H1 (cell line): ENCODE measurements around the gene SEPTIN7. TPM values are rescaled to one million over a fixed set of nuclear protein-coding genes. Genes with fewer than 3 reads are reported as not detected.

Experiments used
- CTCF ChIA-PET: fragments of 300-600 bp; sonication (Branson Sonifier 250); formaldehyde crosslinking; loops from one replicate; lab custom pipeline; 2021; ENCODE audit not compliant: partially characterized antibody; lab: Charles Lee
- POLR2A ChIA-PET: fragments of 300-600 bp; sonication (Branson Sonifier 250); formaldehyde crosslinking; loops from one replicate; lab custom pipeline; 2021; ENCODE audit warnings: inconsistent platforms; ENCODE audit not compliant: partially characterized antibody; lab: Charles Lee
- DNase-seq, 2 experiments: peaks; one replicate each; pipeline versions ENCODE4 v3.0.0 to v3.0.0-alpha.2; 2010 to 2022; ENCODE audit warnings: low spot score in 2 of 2, low read depth in 1 of 2, mixed read lengths in 1 of 2
- FAIRE-seq: peaks from 2 replicates; lab custom pipeline; 2011; peaks lifted over from hg19 to GRCh38; lab: Jason Lieb, UNC
- H2AFZ ChIP-seq: 2 replicates; pipeline ENCODE4 v1.8.1; 2012; ENCODE audit warnings: low read length, inconsistent platforms
- H2AK5ac ChIP-seq: 2 replicates; pipeline ENCODE4 v1.6.1; 2013; ENCODE audit warnings: low read depth, low read length
- H2BK120ac ChIP-seq: replicated peaks from 2 replicates; pipeline ENCODE3; 2013; ENCODE audit warnings: low read depth, low read length, inconsistent platforms
- H2BK12ac ChIP-seq: 2 replicates; pipeline ENCODE4 v1.6.1; 2013; ENCODE audit warnings: low read depth, low read length
- H2BK15ac ChIP-seq: 2 replicates; pipeline ENCODE4 v1.6.1; 2013; ENCODE audit warnings: low read length
- H2BK20ac ChIP-seq: 2 replicates; pipeline ENCODE4 v1.6.1; 2013; ENCODE audit warnings: low read length
- H2BK5ac ChIP-seq: 2 replicates; pipeline ENCODE4 v1.6.1; 2013; ENCODE audit warnings: low read depth, low read length
- H3K14ac ChIP-seq: 2 replicates; pipeline ENCODE4 v1.6.1; 2013; ENCODE audit warnings: inconsistent platforms; ENCODE audit not compliant: insufficient read length
- H3K18ac ChIP-seq: 2 replicates; pipeline ENCODE4 v1.6.1; 2013; ENCODE audit warnings: low read length; ENCODE audit errors: extremely low read depth
- H3K23ac ChIP-seq: 2 replicates; pipeline ENCODE4 v1.6.1; 2013; ENCODE audit warnings: inconsistent platforms; ENCODE audit not compliant: insufficient read length
- H3K23me2 ChIP-seq: 2 replicates; pipeline ENCODE4 v1.6.1; 2013; ENCODE audit warnings: low read depth, low read length
- H3K27ac ChIP-seq: 2 replicates; pipeline ENCODE4 v1.6.1; 2011; ENCODE audit warnings: low read depth, low read length, inconsistent platforms
- H3K27me3 ChIP-seq, 4 experiments: replicated peaks in 1 of 4; 1 replicate in 1 of 4; 2 replicates in 3 of 4; pipeline versions ENCODE4 v1.6.1 to v1.8.1; 2011 to 2013; ENCODE audit warnings: low read length in 3 of 4, mild to moderate bottlenecking in 3 of 4, inconsistent platforms in 2 of 4, mixed read lengths in 2 of 4, moderate library complexity in 1 of 4; ENCODE audit not compliant: control insufficient read depth in 3 of 4, insufficient read depth in 3 of 4; ENCODE audit errors: extremely low read depth in 1 of 4
- H3K36me3 ChIP-seq, 4 experiments: 2 replicates each; pipeline versions ENCODE4 v1.6.1 to v1.8.1; 2011 to 2013; ENCODE audit warnings: mild to moderate bottlenecking in 4 of 4, low read length in 3 of 4, moderate library complexity in 2 of 4, control low read depth in 1 of 4, inconsistent platforms in 1 of 4; ENCODE audit not compliant: insufficient read depth in 4 of 4, control insufficient read depth in 2 of 4
- H3K4ac ChIP-seq: replicated peaks from 2 replicates; pipeline ENCODE3; 2013; ENCODE audit warnings: low read length, low read depth, mixed read lengths, inconsistent platforms; ENCODE audit not compliant: insufficient read length
- H3K4me1 ChIP-seq, 4 experiments: replicated peaks in 1 of 4; 1 replicate in 1 of 4; 2 replicates in 3 of 4; pipeline versions ENCODE4 v1.6.1 to v1.8.1; 2011 to 2013; ENCODE audit warnings: low read length in 3 of 4, inconsistent platforms in 2 of 4, mixed read lengths in 1 of 4; ENCODE audit not compliant: insufficient read depth in 4 of 4, control insufficient read depth in 3 of 4
- H3K4me2 ChIP-seq, 2 experiments: 2 replicates each; pipeline versions ENCODE4 v1.6.1 to v1.8.1; 2011 to 2013; ENCODE audit warnings: low read depth in 2 of 2, low read length in 2 of 2, control low read depth in 1 of 2, inconsistent platforms in 1 of 2, mild to moderate bottlenecking in 1 of 2; ENCODE audit not compliant: insufficient read depth in 1 of 2
- H3K4me3 ChIP-seq, 4 experiments: fragments of 200-600, 300-600 bp in 1 of 4; sonication (generic), shearing (Covaris generic), sonication (Bioruptor Twin) in 1 of 4; 2 replicates each; pipeline versions ENCODE4 v1.5.1 to v1.8.1; 2011 to 2016; ENCODE audit warnings: low read length in 4 of 4, low read depth in 3 of 4, control low read depth in 2 of 4, inconsistent platforms in 2 of 4, mild to moderate bottlenecking in 2 of 4, mixed read lengths in 1 of 4, moderate library complexity in 1 of 4; ENCODE audit not compliant: insufficient read depth in 2 of 4; ENCODE audit errors: extremely low read depth in 1 of 4
- H3K56ac ChIP-seq: replicated peaks from 2 replicates; pipeline ENCODE3; 2013; ENCODE audit warnings: low read depth, mild to moderate bottlenecking, mixed read lengths, low read length, inconsistent platforms; ENCODE audit not compliant: insufficient read length
- H3K79me1 ChIP-seq: 2 replicates; pipeline ENCODE4 v1.6.1; 2013; ENCODE audit warnings: low read depth, low read length, control low read depth
- H3K79me2 ChIP-seq, 2 experiments: 2 replicates each; pipeline versions ENCODE4 v1.6.1 to v1.8.1; 2012 to 2013; ENCODE audit warnings: low read length in 2 of 2, mild to moderate bottlenecking in 2 of 2, inconsistent platforms in 1 of 2; ENCODE audit not compliant: insufficient read depth in 2 of 2, control insufficient read depth in 1 of 2
- H3K9ac ChIP-seq, 4 experiments: replicated peaks in 1 of 4; 1 replicate in 1 of 4; 2 replicates in 3 of 4; pipeline versions ENCODE4 v1.6.1 to v1.8.1; 2011 to 2013; ENCODE audit warnings: low read depth in 3 of 4, low read length in 3 of 4, control low read depth in 2 of 4, mild to moderate bottlenecking in 2 of 4, moderate library complexity in 2 of 4, inconsistent platforms in 1 of 4; ENCODE audit errors: extremely low read depth in 1 of 4
- H3K9me3 ChIP-seq, 2 experiments: 2 replicates each; pipeline versions ENCODE4 v1.6.1 to v1.8.1; 2012 to 2013; ENCODE audit warnings: mild to moderate bottlenecking in 2 of 2, moderate library complexity in 2 of 2, control low read depth in 1 of 2, inconsistent platforms in 1 of 2, low read depth in 1 of 2, low read length in 1 of 2, mixed read lengths in 1 of 2; ENCODE audit not compliant: insufficient read depth in 2 of 2
- H4K20me1 ChIP-seq, 2 experiments: replicated peaks in 1 of 2; 2 replicates each; pipeline versions ENCODE3 to v1.8.1; 2011 to 2013; ENCODE audit warnings: inconsistent platforms in 2 of 2, low read length in 2 of 2, mild to moderate bottlenecking in 1 of 2; ENCODE audit not compliant: insufficient read depth in 2 of 2, control insufficient read depth in 1 of 2
- H4K5ac ChIP-seq: 2 replicates; pipeline ENCODE4 v1.6.1; 2013; ENCODE audit warnings: low read length, low read depth, mixed read lengths, inconsistent platforms; ENCODE audit not compliant: insufficient read length
- H4K8ac ChIP-seq: 2 replicates; pipeline ENCODE4 v1.8.0; 2013; ENCODE audit warnings: mild to moderate bottlenecking, moderate library complexity, low read length, inconsistent platforms; ENCODE audit not compliant: insufficient read depth; ENCODE audit errors: extremely low read depth
- H4K91ac ChIP-seq: replicated peaks from 2 replicates; pipeline ENCODE3; 2013; ENCODE audit warnings: low read length, mixed read lengths, inconsistent platforms; ENCODE audit not compliant: insufficient read length
- GTF2F1 ChIP-seq: IDR thresholded peaks from 2 replicates; pipeline ENCODE4 v1.6.1; 2012; ENCODE audit warnings: low read depth, low read length, improper control_type of control experiment, borderline replicate concordance
- POLR2AphosphoS5 ChIP-seq: IDR thresholded peaks from 2 replicates; pipeline ENCODE4 v1.6.1; 2011; ENCODE audit warnings: low read depth, low read length
- SP2 ChIP-seq: IDR thresholded peaks from 2 replicates; pipeline ENCODE4 v1.6.1; 2012; ENCODE audit warnings: mild to moderate bottlenecking, low read length, inconsistent platforms
- TAF1 ChIP-seq: IDR thresholded peaks from 2 replicates; pipeline ENCODE4 v1.6.1; 2011; ENCODE audit warnings: mild to moderate bottlenecking, low read depth, low read length
- polyA plus RNA-seq, 7 experiments: library from polyadenylated mRNA; depleted of rRNA in 3 of 7; stranded (reverse) in 5 of 7; unstranded in 2 of 7; fragments of >200 nt in 5 of 7; fragments of 200-250 nt in 2 of 7; gene quantifications; 1 replicate in 5 of 7; 2 replicates in 1 of 7; 4 replicates in 1 of 7; pipeline versions ENCODE4 v1.2.1 to v1.2.3, GENCODE V29; 2011 to 2013; ENCODE audit warnings: missing spikeins in 2 of 7, mixed read lengths in 2 of 7
- total RNA-seq: library from RNA; stranded (reverse); fragmentation: NEBNext Ultra II Directional; extraction: Animal tissue kit (Norgen Biotek cat#: 25700); gene quantifications from 2 replicates; pipeline ENCODE4 v1.2.1, GENCODE V29; 2021

Gene SEPTIN7
- total and polyA plus RNA-seq, 2 of the 8 experiments (the other 6 are each of a cell fraction or from before 2014, with no cell fraction given), result 85.3 to 183 TPM

DNA sequence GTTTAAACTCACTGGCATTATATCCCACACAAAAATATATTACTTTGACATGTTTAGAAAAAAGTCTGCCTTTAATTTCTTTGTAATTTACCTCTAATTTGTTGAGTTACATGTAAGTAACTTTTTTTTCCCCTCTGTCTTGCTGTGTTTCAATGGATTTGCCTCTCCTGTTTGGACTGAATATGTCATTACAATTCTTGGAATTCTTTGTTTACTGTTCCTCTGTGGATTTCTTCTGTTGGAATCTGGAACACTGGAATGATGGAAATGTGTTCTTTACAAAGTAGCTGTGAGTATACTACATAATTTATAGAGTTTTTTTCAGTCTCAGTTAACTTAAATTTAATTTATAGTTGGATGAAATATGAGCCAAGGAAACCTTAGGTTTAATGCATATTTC lies 30.4 kb downstream of the SEPTIN7 start:
- H3K4me1 ChIP-seq, result no peaks in the 10 kb centered on the region
- no peak overlapping the region for H2BK15ac ChIP-seq
- no peak overlapping the region for H3K23ac ChIP-seq
- CTCF ChIA-PET, result interaction anchor here (0.6 to 1.1 kb wide), 2 partner anchors 15 to 21 kb away, joined by 3 to 5 read pairs; no protein-coding TSS in a partner anchor
- H3K79me2 ChIP-seq, result peaks cover 0 to 89% of the 10 kb centered on the region in 2 experiments; a peak in 2 of 4 replicates
- no peak overlapping the region for H2AK5ac ChIP-seq
- H3K4ac ChIP-seq, result no peak overlapping the region
- H2BK12ac ChIP-seq, result no peak overlapping the region
- no peak overlapping the region for H2BK120ac ChIP-seq
- no peak overlapping the region for H2BK20ac ChIP-seq
- H3K9ac ChIP-seq, result no peak overlapping the region
- no peaks in the 10 kb centered on the region; the same call in 1 of the 2 replicates for H3K79me1 ChIP-seq
- FAIRE-seq (no peak), DNase-seq (no peak)
- H3K4me2 ChIP-seq, result no peak overlapping the region
- no peak overlapping the region for H3K27ac ChIP-seq
- H3K14ac ChIP-seq, result no peak overlapping the region
- H2BK5ac ChIP-seq, result no peak overlapping the region
- POLR2A ChIA-PET, result interaction anchor here (2.3 kb wide), 1 partner anchor 30 kb away, joined by 4 read pairs; the partner anchor contains the start of gene SEPTIN7
- peaks cover 0 to 17% (median 0%) of the 10 kb centered on the region in 4 experiments; a peak in 2 of 8 replicates for H3K36me3 ChIP-seq
- no peak overlapping the region for H2AFZ ChIP-seq
- no peak overlapping the region for H4K5ac ChIP-seq
- no peak overlapping the region for H4K91ac ChIP-seq
- H3K4me3 ChIP-seq, result no peak overlapping the region
- no peak overlapping the region for H3K18ac ChIP-seq
- H3K23me2 ChIP-seq, result no peaks in the 10 kb centered on the region
- H4K20me1 ChIP-seq, result peaks cover 3 to 5% of the 10 kb centered on the region in 2 experiments
- H3K9me3 ChIP-seq, result no peaks in the 10 kb centered on the region
- H3K27me3 ChIP-seq, result no peaks in the 10 kb centered on the region
- H3K56ac ChIP-seq, result no peak overlapping the region
- H4K8ac ChIP-seq, result no peak overlapping the region
- no peak for TF ChIP-seq TAF1
- no peak for TF ChIP-seq POLR2AphosphoS5
- TF ChIP-seq GTF2F1, result no peak
- TF ChIP-seq SP2, result no peak
